GM19193 (cell line): ENCODE data around the gene HEATR5B.

Experiments used
- POLR2A ChIP-seq: IDR thresholded peaks from 4 replicates; pipeline ENCODE4 v1.6.1; 2011; ENCODE audit not compliant: insufficient read depth, insufficient read length; ENCODE audit errors: extremely low read depth

HEATR5B gene

GRCh38 chr2:36966370-36967235 is 117.6 kb downstream of the HEATR5B start, which contains the start of gene STRN:
TSS of gene STRN (minus strand) at chr2:36966536. CDS start at chr2:36966463, 73 bp downstream.
- TF ChIP-seq POLR2A = peak; percentile 76

- TF ChIP-seq POLR2A = no peak
Measured at GRCh38 chr2:36965751-36966369, 118.3 kb downstream of the HEATR5B start.

DNA sequence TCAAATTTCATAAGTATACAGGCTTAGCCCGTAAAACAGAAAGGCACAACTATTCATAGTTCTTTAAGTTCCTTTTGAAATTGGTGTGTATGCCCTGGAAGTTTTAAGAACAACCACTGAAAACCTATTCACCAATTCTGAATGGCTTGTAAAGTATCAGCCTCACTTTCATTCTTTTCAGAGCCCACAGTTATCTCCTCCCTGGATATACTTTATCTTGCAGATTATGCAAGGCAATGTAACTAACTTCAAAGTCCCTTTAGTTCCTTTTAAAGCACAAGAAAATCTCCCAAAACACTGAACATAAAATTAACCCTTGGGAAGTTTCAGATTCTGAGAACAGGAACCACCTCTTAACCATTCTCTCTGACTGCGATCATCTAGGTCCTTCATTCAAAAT is 119.0 kb downstream of the HEATR5B start:
- no peak for TF ChIP-seq POLR2A

GRCh38 chr2:36964496-36965058 is 119.6 kb downstream of the HEATR5B start:
- no peak for TF ChIP-seq POLR2A

DNA sequence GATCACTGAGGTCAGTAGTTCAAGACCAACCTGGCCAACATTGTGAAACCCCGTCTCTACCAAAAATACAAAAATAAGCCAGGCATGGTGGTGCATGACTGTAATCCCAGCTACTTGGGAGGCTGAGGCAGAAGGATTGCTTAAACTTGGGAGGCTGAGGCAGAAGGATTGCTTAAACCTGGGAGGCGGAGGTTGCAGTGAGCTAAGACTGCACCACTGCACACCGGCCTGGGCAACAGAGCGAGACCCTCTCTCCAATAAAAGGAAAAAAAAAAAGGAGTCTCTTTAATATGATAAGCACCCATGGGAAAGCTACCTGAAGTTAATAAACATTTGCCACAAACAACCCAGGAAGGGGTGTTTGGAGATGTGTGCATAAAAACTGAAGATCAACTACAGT is 120.4 kb downstream of the HEATR5B start:
- no peak for TF ChIP-seq POLR2A

GRCh38 chr2:36963106-36963505 is 121.1 kb downstream of the HEATR5B start:
- TF ChIP-seq POLR2A = no peak

GRCh38 chr2:36960773-36961172 is 123.4 kb downstream of the HEATR5B start:
- no peak for TF ChIP-seq POLR2A

DNA sequence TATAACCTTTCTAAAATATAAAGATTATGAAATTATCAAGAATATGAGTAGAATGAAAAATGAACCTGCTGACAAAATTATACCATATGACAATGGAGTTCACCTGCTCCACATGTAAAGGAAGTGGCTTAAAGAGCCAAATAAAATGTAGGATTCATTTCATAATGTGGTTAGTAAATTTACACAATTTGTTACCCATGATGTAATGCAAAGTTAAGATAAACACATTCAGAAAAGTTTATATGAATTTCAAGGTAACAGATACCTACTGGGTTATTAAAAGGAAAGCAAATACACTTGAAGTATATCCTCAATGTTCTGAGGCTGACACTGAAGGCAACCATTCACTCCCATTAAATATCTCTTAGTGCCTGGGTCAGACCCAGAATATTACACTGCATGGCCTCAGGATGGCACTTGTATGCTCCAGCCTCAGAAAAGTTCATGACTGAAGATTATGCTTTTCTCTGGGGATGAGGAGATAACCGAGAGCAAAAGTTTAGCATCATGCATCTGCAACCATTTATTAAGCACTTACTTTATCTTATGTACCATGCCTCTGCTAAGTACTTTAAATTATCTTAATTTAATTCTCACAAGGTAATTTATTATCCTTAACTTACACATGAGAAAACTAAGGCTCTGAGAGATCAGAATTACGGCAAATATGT is 124.0 kb downstream of the HEATR5B start:
- TF ChIP-seq POLR2A = no peak

GRCh38 chr2:36954977-36955607 is 129.1 kb downstream of the HEATR5B start:
- TF ChIP-seq POLR2A = no peak

GRCh38 chr2:36952748-36953197 is 131.4 kb downstream of the HEATR5B start:
- no peak for TF ChIP-seq POLR2A

- TF ChIP-seq POLR2A = no peak
Measured at GRCh38 chr2:36951574-36951973, 132.6 kb downstream of the HEATR5B start.

- no peak for TF ChIP-seq POLR2A
Measured at GRCh38 chr2:36951027-36951518, 133.1 kb downstream of the HEATR5B start.

- no peak for TF ChIP-seq POLR2A
Measured at GRCh38 chr2:36949845-36950244, 134.3 kb downstream of the HEATR5B start.

- TF ChIP-seq POLR2A = no peak
Measured at GRCh38 chr2:36941867-36942266, 142.3 kb downstream of the HEATR5B start.
